IMR-90 (cell line): ENCODE data around the gene MPC1. TPM values are rescaled to one million over a fixed set of nuclear protein-coding genes. Genes with fewer than 3 reads are reported as not detected.

Experiments used
- ATAC-seq: fragments of 200-7000 bp; cut with Tn5 transposase; 2 replicates; pipeline ENCODE4 v1.9.1; 2020; ENCODE audit warnings: low read depth, mild to moderate bottlenecking, moderate library complexity
- BruUV-seq: library from RNA; stranded (reverse); fragments of 400-500 nt; replicated peaks from 2 replicates; lab custom pipeline; 2021; lab: Mats Ljungman, UMichigan
- CTCF ChIA-PET: fragments of 300-600 bp; formaldehyde crosslinking; extraction: SDS; loops from one replicate; lab custom pipeline; 2021; ENCODE audit warnings: antibody characterized with exemption; lab: Yijun Ruan, JAX
- POLR2A ChIA-PET: fragments of 300-600 bp; sonication (Branson Sonifier 250); formaldehyde crosslinking; loops from one replicate; lab custom pipeline; 2022; ENCODE audit warnings: antibody characterized with exemption; ENCODE audit not compliant: unreplicated experiment; lab: Charles Lee
- DNase-seq: peaks from one replicate; pipeline ENCODE4 v3.0.0; 2013
- H2AFZ ChIP-seq: replicated peaks from 2 replicates; pipeline ENCODE3; 2013; ENCODE audit warnings: low read length, mild to moderate bottlenecking; ENCODE audit not compliant: poor library complexity
- H2AK5ac ChIP-seq: 2 replicates; pipeline ENCODE4 v1.6.1; 2013; ENCODE audit warnings: low read depth, low read length, inconsistent platforms
- H2AK9ac ChIP-seq: replicated peaks from 2 replicates; pipeline ENCODE3; 2013; ENCODE audit warnings: mild to moderate bottlenecking, low read depth, low read length, moderate library complexity; ENCODE audit not compliant: poor library complexity
- H2BK120ac ChIP-seq: 2 replicates; pipeline ENCODE4 v1.6.1; 2013; ENCODE audit warnings: low read depth, low read length, inconsistent platforms
- H2BK15ac ChIP-seq: 3 replicates; pipeline ENCODE4 v1.6.1; 2013; ENCODE audit warnings: low read depth, low read length, inconsistent platforms
- H2BK20ac ChIP-seq: 2 replicates; pipeline ENCODE4 v1.6.1; 2013; ENCODE audit warnings: low read depth, mild to moderate bottlenecking, inconsistent platforms, low read length, moderate library complexity
- H2BK5ac ChIP-seq: 2 replicates; pipeline ENCODE4 v1.6.1; 2013; ENCODE audit warnings: mild to moderate bottlenecking, low read depth, low read length, inconsistent platforms; ENCODE audit not compliant: poor library complexity, severe bottlenecking
- H3K14ac ChIP-seq: replicated peaks from 2 replicates; pipeline ENCODE4 v1.6.1; 2013; ENCODE audit warnings: low read depth, low read length, inconsistent platforms
- H3K18ac ChIP-seq: 2 replicates; pipeline ENCODE4 v1.6.1; 2013; ENCODE audit warnings: low read depth, low read length, control low read depth
- H3K23ac ChIP-seq: 2 replicates; pipeline ENCODE4 v1.6.1; 2013; ENCODE audit warnings: low read depth, low read length, inconsistent platforms
- H3K27ac ChIP-seq: 2 replicates; pipeline ENCODE4 v1.5.1; 2013; ENCODE audit warnings: mild to moderate bottlenecking, control low read depth, low read length; ENCODE audit not compliant: insufficient read depth
- H3K27me3 ChIP-seq: 2 replicates; pipeline ENCODE4 v1.6.1; 2013; ENCODE audit warnings: low read length; ENCODE audit not compliant: control insufficient read depth, insufficient read depth
- H3K36me3 ChIP-seq: 2 replicates; pipeline ENCODE4 v1.6.1; 2013; ENCODE audit warnings: low read length, mixed read lengths; ENCODE audit not compliant: control insufficient read depth, insufficient read depth
- H3K4ac ChIP-seq: 2 replicates; pipeline ENCODE4 v1.6.1; 2013; ENCODE audit warnings: low read depth, low read length, inconsistent platforms
- H3K4me1 ChIP-seq: 2 replicates; pipeline ENCODE4 v1.6.1; 2013; ENCODE audit warnings: low read length, mixed read lengths; ENCODE audit not compliant: control insufficient read depth, insufficient read depth
- H3K4me2 ChIP-seq: 2 replicates; pipeline ENCODE4 v1.6.1; 2013; ENCODE audit warnings: low read depth, mild to moderate bottlenecking, control low read depth, low read length, moderate library complexity
- H3K4me3 ChIP-seq: 2 replicates; pipeline ENCODE4 v1.5.1; 2013; ENCODE audit warnings: low read depth, mild to moderate bottlenecking, control low read depth, low read length, moderate library complexity; ENCODE audit not compliant: insufficient read depth
- H3K56ac ChIP-seq: 2 replicates; pipeline ENCODE4 v1.6.1; 2013; ENCODE audit warnings: low read length, inconsistent platforms; ENCODE audit not compliant: insufficient read depth; ENCODE audit errors: extremely low read depth
- H3K79me1 ChIP-seq, 2 experiments: 2 replicates each; pipeline ENCODE4 v1.6.1; 2013; ENCODE audit warnings: low read length in 2 of 2, inconsistent platforms in 1 of 2, low read depth in 1 of 2
- H3K9ac ChIP-seq: 2 replicates; pipeline ENCODE4 v1.6.1; 2013; ENCODE audit warnings: low read depth, low read length, control low read depth
- H3K9me1 ChIP-seq: 2 replicates; pipeline ENCODE4 v1.6.1; 2013; ENCODE audit warnings: low read length, inconsistent platforms; ENCODE audit not compliant: insufficient read depth
- H3K9me3 ChIP-seq: 2 replicates; pipeline ENCODE4 v1.6.1; 2013; ENCODE audit warnings: low read length; ENCODE audit not compliant: control insufficient read depth, insufficient read depth
- H4K20me1 ChIP-seq: 2 replicates; pipeline ENCODE4 v1.6.1; 2013; ENCODE audit warnings: low read length, inconsistent platforms; ENCODE audit not compliant: insufficient read depth
- H4K5ac ChIP-seq: 2 replicates; pipeline ENCODE4 v1.6.1; 2013; ENCODE audit warnings: mild to moderate bottlenecking, low read depth, low read length, control low read depth
- H4K8ac ChIP-seq, 2 experiments: 2 replicates each; pipeline ENCODE4 v1.6.1; 2013; ENCODE audit warnings: low read depth in 2 of 2, low read length in 2 of 2, control low read depth in 1 of 2, inconsistent platforms in 1 of 2
- H4K91ac ChIP-seq: 2 replicates; pipeline ENCODE4 v1.6.1; 2013; ENCODE audit warnings: low read depth, low read length, inconsistent platforms; ENCODE audit not compliant: insufficient read depth
- CEBPB ChIP-seq: IDR thresholded peaks from 2 replicates; pipeline ENCODE4 v1.6.1; 2012; ENCODE audit warnings: low read depth, low read length, improper control_type of control experiment
- CHD1 ChIP-seq: IDR thresholded peaks from 2 replicates; pipeline ENCODE4 v1.6.1; 2012; ENCODE audit warnings: low read depth, low read length, improper control_type of control experiment
- MAFK ChIP-seq: IDR thresholded peaks from 2 replicates; pipeline ENCODE4 v1.6.1; 2012; ENCODE audit warnings: low read depth, low read length, improper control_type of control experiment
- MXI1 ChIP-seq: IDR thresholded peaks from 2 replicates; pipeline ENCODE4 v1.6.1; 2012; ENCODE audit warnings: low read depth, mild to moderate bottlenecking, low read length, moderate library complexity, borderline replicate concordance
- NFE2L2 ChIP-seq: fragments of 150-350 bp; IDR thresholded peaks from 2 replicates; pipeline ENCODE4 v1.6.1; 2016; ENCODE audit warnings: low read depth, mild to moderate bottlenecking, low read length
- POLR2A ChIP-seq: IDR thresholded peaks from 2 replicates; pipeline ENCODE4 v1.6.1; 2012; ENCODE audit warnings: mild to moderate bottlenecking, low read depth, low read length
- RAD21 ChIP-seq: IDR thresholded peaks from 2 replicates; pipeline ENCODE4 v1.6.1; 2012; ENCODE audit warnings: low read length, improper control_type of control experiment
- RCOR1 ChIP-seq: IDR thresholded peaks from 2 replicates; pipeline ENCODE4 v1.6.1; 2012; ENCODE audit warnings: mild to moderate bottlenecking, low read length, improper control_type of control experiment; ENCODE audit not compliant: insufficient replicate concordance
- USF2 ChIP-seq: fragments of 150-350 bp; IDR thresholded peaks from 2 replicates; pipeline ENCODE4 v1.6.1; 2017; ENCODE audit warnings: mild to moderate bottlenecking, antibody characterized with exemption, low read length, low read depth
- WGBS, 2 experiments: methylation state at CpG; one replicate each; pipeline versions ENCODE4 v1.1.5 to v1.1.7; 2013; ENCODE audit warnings: missing lambda C conversion rate in 2 of 2; ENCODE audit not compliant: insufficient read length in 1 of 2; ENCODE audit errors: extremely low coverage in 2 of 2; 5-methylcytosine and 5-hydroxymethylcytosine counted together
- dilution Hi-C: fragments of 300-500 bp; cut with HindIII; formaldehyde crosslinking; loops from one replicate; pipeline ENCODE4 v1.14.3; 2018; ENCODE audit warnings: low sequenced_read_pairs; ENCODE audit not compliant: unreplicated experiment
- in situ Hi-C: fragments of 300-500 bp; cut with MboI; formaldehyde crosslinking; loops from 3 replicates; pipeline ENCODE4 v1.14.3; 2019; ENCODE audit warnings: low sequenced_read_pairs, inconsistent platforms, mixed read lengths
- intact Hi-C: fragments of 100-400 bp; cut with micrococcal nuclease; formaldehyde crosslinking; loops from 2 replicates; pipeline ENCODE4 v1.10.0; 2022
- polyA plus RNA-seq, 3 experiments: library from polyadenylated mRNA; depleted of rRNA; stranded (reverse); fragments of >200 nt; gene quantifications; 2 replicates each; pipeline ENCODE4 v1.2.3, GENCODE V29; 2012; ENCODE audit warnings: low replicate concordance in 1 of 3
- total RNA-seq: library from RNA; depleted of rRNA; stranded (reverse); fragments of >200 nt; gene quantifications from 2 replicates; pipeline ENCODE4 v1.2.3, GENCODE V29; 2012

MPC1 gene
- total and polyA plus RNA-seq, 2 of the 4 experiments (the other 2 are of a cell fraction), result 10.9 to 12.0 TPM

- 80% methylated on average over 7 of the region's 14 CpGs; no CpG with 5 or more reads in 1 of the 2 experiments for WGBS, 2 experiments
- H2AK5ac ChIP-seq, result no peak overlapping the region
- DNase-seq, result no peak
- no peak overlapping the region for H3K9ac ChIP-seq
- no peak overlapping the region for H4K91ac ChIP-seq
- H3K9me3 ChIP-seq, result no peaks in the 10 kb centered on the region
- no peak for ATAC-seq
- intact Hi-C loops, result no loop called here
- no peak overlapping the region for H2BK20ac ChIP-seq
- no peaks in the 10 kb centered on the region for H3K79me1 ChIP-seq
- no peak overlapping the region for H2AK9ac ChIP-seq
- 0 out of 2 replicates have a peak, but pooled peaks cover 3% of the 10 kb centered on the region for H4K20me1 ChIP-seq
- H2BK120ac ChIP-seq, result no peak overlapping the region
- peaks cover 6% of the 10 kb centered on the region for H3K36me3 ChIP-seq
- CTCF ChIA-PET, result no interaction called here
- no peak overlapping the region for H2BK5ac ChIP-seq
- H3K4me1 ChIP-seq, result no peaks in the 10 kb centered on the region
- H2AFZ ChIP-seq, result no peak overlapping the region
- no peak overlapping the region for H2BK15ac ChIP-seq
- no peak overlapping the region for H3K4me3 ChIP-seq
- dilution Hi-C loops, result no loop called here
- no peak overlapping the region for H4K8ac ChIP-seq
- H3K4me2 ChIP-seq, result no peak overlapping the region
- no peaks in the 10 kb centered on the region for H3K27me3 ChIP-seq
- no peak overlapping the region for H3K56ac ChIP-seq
- POLR2A ChIA-PET, result no interaction called here
- H4K5ac ChIP-seq, result no peak overlapping the region
- no peak for TF ChIP-seq MXI1
- TF ChIP-seq POLR2A, result no peak
- no peak for TF ChIP-seq MAFK
- TF ChIP-seq CHD1, result no peak
- TF ChIP-seq NFE2L2, result no peak
- no peak for TF ChIP-seq CEBPB
- no peak for TF ChIP-seq RCOR1
- TF ChIP-seq USF2, result no peak
- TF ChIP-seq RAD21, result no peak
- H3K23ac ChIP-seq, result no peak overlapping the region
- H3K18ac ChIP-seq, result no peak overlapping the region
- H3K4ac ChIP-seq, result no peak overlapping the region
- H3K9me1 ChIP-seq, result no peaks in the 10 kb centered on the region
- BruUV-seq, result no TSS peak
- in situ Hi-C loops, result no loop called here
- no peak overlapping the region for H3K27ac ChIP-seq
- no peak overlapping the region for H3K14ac ChIP-seq
These were observed 64.5 kb downstream of the MPC1 start for GRCh38 chr6:166318227-166318626.
